ENCODE measurements around the gene CLTCL1.

The CLTCL1 gene

GRCh38 chr22:19182472-19183157, 108.9 kb downstream of the CLTCL1 start:
- DNase-seq (ENCODE audit: low spot score): no peak
- no peak for TF ChIP-seq CTCF (IDR thresholded peaks at IDR 0.05; ENCODE audit: borderline replicate concordance, control extremely low read depth, extremely low read depth, insufficient read depth, missing control alignments)
- in situ Hi-C loops (cut with MboI; ENCODE audit: low sequenced_read_pairs, unreplicated experiment): loop anchor here (10.0 kb wide), 2 partner anchors 62 to 292 kb away; partner anchors contain the start of genes CDC45 and UFD1

GRCh38 chr22:19181786-19182471, 109.6 kb downstream of the CLTCL1 start:
- no peak for DNase-seq (ENCODE audit: low spot score)
- in situ Hi-C loops (cut with MboI; ENCODE audit: low sequenced_read_pairs, unreplicated experiment): loop anchor here (10.0 kb wide), 2 partner anchors 63 to 293 kb away; partner anchors contain the start of genes CDC45 and UFD1

GRCh38 chr22:19180740-19181410, 110.6 kb downstream of the CLTCL1 start:
- DNase-seq (ENCODE audit: low spot score): no peak
- in situ Hi-C loops (cut with MboI; ENCODE audit: low sequenced_read_pairs, unreplicated experiment): loop anchor here (10.0 kb wide), 2 partner anchors 64 to 294 kb away; partner anchors contain the start of genes CDC45 and UFD1
- no peak for TF ChIP-seq CTCF (IDR thresholded peaks at IDR 0.05; ENCODE audit: borderline replicate concordance, control extremely low read depth, extremely low read depth, insufficient read depth, missing control alignments)

More at GRCh38 chr22:19181786-19182471, 109.6 kb downstream of the CLTCL1 start:
- TF ChIP-seq CTCF (IDR thresholded peaks at IDR 0.05; ENCODE audit: borderline replicate concordance, control extremely low read depth, extremely low read depth, insufficient read depth, missing control alignments): no peak

- no peak for DNase-seq (ENCODE audit: low spot score)
- in situ Hi-C loops (cut with MboI; ENCODE audit: low sequenced_read_pairs, unreplicated experiment): loop anchor here (10.0 kb wide), 2 partner anchors 65 to 295 kb away; partner anchors contain the start of genes CDC45 and UFD1
These were observed 111.3 kb downstream of the CLTCL1 start for GRCh38 chr22:19180234-19180633.

GRCh38 chr22:19179497-19180048, 111.9 kb downstream of the CLTCL1 start:
- peak; percentile 65 for TF ChIP-seq CTCF (IDR thresholded peaks at IDR 0.05; ENCODE audit: borderline replicate concordance, control extremely low read depth, extremely low read depth, insufficient read depth, missing control alignments)
- DNase-seq (ENCODE audit: low spot score): peak; percentile 88
- in situ Hi-C loops (cut with MboI; ENCODE audit: low sequenced_read_pairs, unreplicated experiment): loop anchor here (10.0 kb wide), 2 partner anchors 65 to 295 kb away; partner anchors contain the start of genes CDC45 and UFD1

More at GRCh38 chr22:19180234-19180633, 111.3 kb downstream of the CLTCL1 start:
- no peak for TF ChIP-seq CTCF (IDR thresholded peaks at IDR 0.05; ENCODE audit: borderline replicate concordance, control extremely low read depth, extremely low read depth, insufficient read depth, missing control alignments)

Measured in GM13976 (cell line).